K562 (cell line): ENCODE results near the gene BTN3A1. TPM values are rescaled to one million over a fixed set of nuclear protein-coding genes. Genes with fewer than 3 reads are reported as not detected.

Experiments
- BDP1 ChIP-seq: IDR thresholded peaks from 3 replicates; pipeline ENCODE4 v1.6.1; 2011; ENCODE audit not compliant: insufficient read length, insufficient read depth
- GABPB1 ChIP-seq: sonication (generic); formaldehyde crosslinking; IDR thresholded peaks from 2 replicates; pipeline ENCODE4 v1.8.0; 2022; ENCODE audit warnings: mild to moderate bottlenecking, missing genetic modification reagents
- HDAC2 ChIP-seq: fragments of 450-650 bp; IDR thresholded peaks from 2 replicates; pipeline ENCODE4 v1.6.1; 2016; ENCODE audit warnings: mild to moderate bottlenecking
- HDAC6 ChIP-seq: IDR thresholded peaks from 2 replicates; pipeline ENCODE4 v1.6.1; 2012; ENCODE audit warnings: low read depth, mild to moderate bottlenecking, control low read depth, inconsistent platforms, low read length, moderate library complexity
- KDM1A ChIP-seq, 2 experiments: fragments of 450-650 bp; IDR thresholded peaks; 2 replicates each; pipeline ENCODE4 v1.6.1; 2016; ENCODE audit warnings: mild to moderate bottlenecking in 2 of 2
- KHSRP ChIP-seq: fragments of 450-650 bp; IDR thresholded peaks from 2 replicates; pipeline ENCODE4 v1.6.1; 2017
- RFX7 ChIP-seq: fragments of 250-450 bp; sonication (Bioruptor Pico); IDR thresholded peaks from 2 replicates; pipeline ENCODE4 v1.5.1; 2021; ENCODE audit warnings: mild to moderate bottlenecking
- TRIM24 ChIP-seq, 2 experiments: fragments of 450-650 bp; IDR thresholded peaks; 2 replicates each; pipeline ENCODE4 v1.6.1; 2016
- XRCC4 ChIP-seq: IDR thresholded peaks from one replicate; pipeline ENCODE4 v1.6.1; 2011; ENCODE audit not compliant: insufficient read depth, insufficient read length; ENCODE audit errors: extremely low read depth
- ZNF444 ChIP-seq: fragments of 250-450 bp; sonication (Bioruptor Pico); IDR thresholded peaks from 2 replicates; pipeline ENCODE4 v1.4.0; 2020; ENCODE audit warnings: mild to moderate bottlenecking, moderate library complexity
- polyA plus RNA-seq, 8 experiments: library from polyadenylated mRNA; depleted of rRNA in 4 of 8; stranded (reverse) in 5 of 8; unstranded in 3 of 8; fragments of >200 nt; fragmentation: Nextera tagmentation in 2 of 8; fragmentation: Illumina TruSeq in 1 of 8; extraction: Ambion mirVana in 2 of 8; extraction: Trizol in 1 of 8; gene quantifications; 2 replicates each; pipeline versions ENCODE4 v1.2.1 to v1.2.3, GENCODE V29; 2011 to 2014; ENCODE audit warnings: inconsistent platforms in 1 of 8, missing spikeins in 1 of 8
- total RNA-seq, 7 experiments: library from RNA; depleted of rRNA in 6 of 7; stranded (reverse); fragments of >200 nt in 6 of 7; fragmentation: Illumina TruSeq in 2 of 7; extraction: Trizol in 2 of 7; gene quantifications; 2 replicates each; pipeline versions ENCODE4 v1.2.1 to v1.2.3, GENCODE V29; 2011 to 2021; ENCODE audit warnings: low replicate concordance in 1 of 7
- TF ChIP-seq, protein P1 (sequence below), 2 experiments: fragments of 450-650 bp in 1 of 2; sonication (generic) in 1 of 2; formaldehyde crosslinking in 1 of 2; IDR thresholded peaks; 2 replicates each; pipeline versions ENCODE4 v1.7.1 to v1.9.0; 2016 to 2022; ENCODE audit warnings: inconsistent platforms in 1 of 2, mild to moderate bottlenecking in 1 of 2, missing genetic modification reagents in 1 of 2
- TF ChIP-seq, protein P2 (sequence below), 3 experiments: IDR thresholded peaks in 2 of 3; conservative IDR thresholded peaks in 1 of 3; 2 replicates each; pipeline ENCODE4 v1.5.1; 2011 to 2012; ENCODE audit warnings: low read length in 3 of 3, mild to moderate bottlenecking in 3 of 3, control low read depth in 2 of 3, improper control_type of control experiment in 1 of 3, inconsistent platforms in 1 of 3, low read depth in 1 of 3, mixed read lengths in 1 of 3, moderate library complexity in 1 of 3; ENCODE audit not compliant: insufficient read depth in 2 of 3
- TF ChIP-seq, protein P3 (sequence below): fragments of 450-650 bp; conservative IDR thresholded peaks from 2 replicates; pipeline ENCODE4 v1.6.1; 2016; ENCODE audit warnings: missing genetic modification characterization, low read depth, mild to moderate bottlenecking, control low read depth, missing compliant biosample characterization
- TF ChIP-seq, protein P4 (sequence below): fragments of 150-350 bp; conservative IDR thresholded peaks from 2 replicates; pipeline ENCODE4 v1.6.1; 2014; ENCODE audit warnings: low read length

The BTN3A1 gene
- total and polyA plus RNA-seq, 9 of the 15 experiments (the other 6 are each of a cell fraction or from before 2014, with no cell fraction given), result 0.84 to 8.5 (median 3.9) TPM

DNA sequence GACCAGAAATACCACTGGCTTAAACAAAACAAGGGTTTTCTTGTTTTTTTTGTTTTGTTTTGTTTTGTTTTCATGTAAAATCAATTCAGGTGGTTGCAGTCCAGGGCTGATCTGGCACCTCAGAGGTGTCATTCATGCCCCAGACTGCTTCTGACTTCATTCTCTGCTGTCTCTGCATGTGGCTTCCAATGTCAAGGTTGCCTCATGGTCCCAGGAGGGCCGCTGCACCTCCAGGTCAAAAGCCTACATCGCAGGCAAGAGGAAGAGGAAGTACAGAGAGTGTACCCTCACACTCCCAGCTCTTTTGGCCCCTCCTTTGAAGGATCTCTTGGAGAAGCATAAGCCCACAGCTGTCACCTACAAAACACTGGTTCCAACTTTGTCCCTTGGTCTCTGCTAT, 1.4 kb upstream of the BTN3A1 start (continued):
- TF ChIP-seq XRCC4 (no peak), RFX7 (CRISPR knock-in tag) (no peak), BDP1 (no peak), TRIM24 (IDR thresholded peaks at IDR 0.05) (no peak), HDAC6 (no peak), KDM1A (IDR thresholded peaks at IDR 0.05) (0 out of 4 replicates have a peak, but pooled peaks of 1 of the 2 experiments have one; percentile 36), ZNF444 (0 out of 2 replicates have a peak, but pooled peaks have one; percentile 26), KHSRP (no peak), HDAC2 (no peak), GABPB1 (CRISPR knock-in tag) (no peak)
- TF ChIP-seq, protein P1, sequence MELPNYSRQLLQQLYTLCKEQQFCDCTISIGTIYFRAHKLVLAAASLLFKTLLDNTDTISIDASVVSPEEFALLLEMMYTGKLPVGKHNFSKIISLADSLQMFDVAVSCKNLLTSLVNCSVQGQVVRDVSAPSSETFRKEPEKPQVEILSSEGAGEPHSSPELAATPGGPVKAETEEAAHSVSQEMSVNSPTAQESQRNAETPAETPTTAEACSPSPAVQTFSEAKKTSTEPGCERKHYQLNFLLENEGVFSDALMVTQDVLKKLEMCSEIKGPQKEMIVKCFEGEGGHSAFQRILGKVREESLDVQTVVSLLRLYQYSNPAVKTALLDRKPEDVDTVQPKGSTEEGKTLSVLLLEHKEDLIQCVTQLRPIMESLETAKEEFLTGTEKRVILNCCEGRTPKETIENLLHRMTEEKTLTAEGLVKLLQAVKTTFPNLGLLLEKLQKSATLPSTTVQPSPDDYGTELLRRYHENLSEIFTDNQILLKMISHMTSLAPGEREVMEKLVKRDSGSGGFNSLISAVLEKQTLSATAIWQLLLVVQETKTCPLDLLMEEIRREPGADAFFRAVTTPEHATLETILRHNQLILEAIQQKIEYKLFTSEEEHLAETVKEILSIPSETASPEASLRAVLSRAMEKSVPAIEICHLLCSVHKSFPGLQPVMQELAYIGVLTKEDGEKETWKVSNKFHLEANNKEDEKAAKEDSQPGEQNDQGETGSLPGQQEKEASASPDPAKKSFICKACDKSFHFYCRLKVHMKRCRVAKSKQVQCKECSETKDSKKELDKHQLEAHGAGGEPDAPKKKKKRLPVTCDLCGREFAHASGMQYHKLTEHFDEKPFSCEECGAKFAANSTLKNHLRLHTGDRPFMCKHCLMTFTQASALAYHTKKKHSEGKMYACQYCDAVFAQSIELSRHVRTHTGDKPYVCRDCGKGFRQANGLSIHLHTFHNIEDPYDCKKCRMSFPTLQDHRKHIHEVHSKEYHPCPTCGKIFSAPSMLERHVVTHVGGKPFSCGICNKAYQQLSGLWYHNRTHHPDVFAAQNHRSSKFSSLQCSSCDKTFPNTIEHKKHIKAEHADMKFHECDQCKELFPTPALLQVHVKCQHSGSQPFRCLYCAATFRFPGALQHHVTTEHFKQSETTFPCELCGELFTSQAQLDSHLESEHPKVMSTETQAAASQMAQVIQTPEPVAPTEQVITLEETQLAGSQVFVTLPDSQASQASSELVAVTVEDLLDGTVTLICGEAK (IDR thresholded peaks at IDR 0.05), result no peak
- TF ChIP-seq, protein P1 (CRISPR knock-in tag; IDR thresholded peaks at IDR 0.05), result no peak
- TF ChIP-seq, protein P2, sequence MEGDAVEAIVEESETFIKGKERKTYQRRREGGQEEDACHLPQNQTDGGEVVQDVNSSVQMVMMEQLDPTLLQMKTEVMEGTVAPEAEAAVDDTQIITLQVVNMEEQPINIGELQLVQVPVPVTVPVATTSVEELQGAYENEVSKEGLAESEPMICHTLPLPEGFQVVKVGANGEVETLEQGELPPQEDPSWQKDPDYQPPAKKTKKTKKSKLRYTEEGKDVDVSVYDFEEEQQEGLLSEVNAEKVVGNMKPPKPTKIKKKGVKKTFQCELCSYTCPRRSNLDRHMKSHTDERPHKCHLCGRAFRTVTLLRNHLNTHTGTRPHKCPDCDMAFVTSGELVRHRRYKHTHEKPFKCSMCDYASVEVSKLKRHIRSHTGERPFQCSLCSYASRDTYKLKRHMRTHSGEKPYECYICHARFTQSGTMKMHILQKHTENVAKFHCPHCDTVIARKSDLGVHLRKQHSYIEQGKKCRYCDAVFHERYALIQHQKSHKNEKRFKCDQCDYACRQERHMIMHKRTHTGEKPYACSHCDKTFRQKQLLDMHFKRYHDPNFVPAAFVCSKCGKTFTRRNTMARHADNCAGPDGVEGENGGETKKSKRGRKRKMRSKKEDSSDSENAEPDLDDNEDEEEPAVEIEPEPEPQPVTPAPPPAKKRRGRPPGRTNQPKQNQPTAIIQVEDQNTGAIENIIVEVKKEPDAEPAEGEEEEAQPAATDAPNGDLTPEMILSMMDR (IDR thresholded peaks at IDR 0.05 in 2 of 3, conservative IDR thresholded peaks at IDR 0.05 in 1 of 3; ENCODE audit: insufficient read depth in 2 of 3, low read depth in 1 of 3, low read length in 3 of 3), result no peak
- TF ChIP-seq, protein P3, sequence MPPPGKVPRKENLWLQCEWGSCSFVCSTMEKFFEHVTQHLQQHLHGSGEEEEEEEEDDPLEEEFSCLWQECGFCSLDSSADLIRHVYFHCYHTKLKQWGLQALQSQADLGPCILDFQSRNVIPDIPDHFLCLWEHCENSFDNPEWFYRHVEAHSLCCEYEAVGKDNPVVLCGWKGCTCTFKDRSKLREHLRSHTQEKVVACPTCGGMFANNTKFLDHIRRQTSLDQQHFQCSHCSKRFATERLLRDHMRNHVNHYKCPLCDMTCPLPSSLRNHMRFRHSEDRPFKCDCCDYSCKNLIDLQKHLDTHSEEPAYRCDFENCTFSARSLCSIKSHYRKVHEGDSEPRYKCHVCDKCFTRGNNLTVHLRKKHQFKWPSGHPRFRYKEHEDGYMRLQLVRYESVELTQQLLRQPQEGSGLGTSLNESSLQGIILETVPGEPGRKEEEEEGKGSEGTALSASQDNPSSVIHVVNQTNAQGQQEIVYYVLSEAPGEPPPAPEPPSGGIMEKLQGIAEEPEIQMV (tag), result no peak
- TF ChIP-seq, protein P4, sequence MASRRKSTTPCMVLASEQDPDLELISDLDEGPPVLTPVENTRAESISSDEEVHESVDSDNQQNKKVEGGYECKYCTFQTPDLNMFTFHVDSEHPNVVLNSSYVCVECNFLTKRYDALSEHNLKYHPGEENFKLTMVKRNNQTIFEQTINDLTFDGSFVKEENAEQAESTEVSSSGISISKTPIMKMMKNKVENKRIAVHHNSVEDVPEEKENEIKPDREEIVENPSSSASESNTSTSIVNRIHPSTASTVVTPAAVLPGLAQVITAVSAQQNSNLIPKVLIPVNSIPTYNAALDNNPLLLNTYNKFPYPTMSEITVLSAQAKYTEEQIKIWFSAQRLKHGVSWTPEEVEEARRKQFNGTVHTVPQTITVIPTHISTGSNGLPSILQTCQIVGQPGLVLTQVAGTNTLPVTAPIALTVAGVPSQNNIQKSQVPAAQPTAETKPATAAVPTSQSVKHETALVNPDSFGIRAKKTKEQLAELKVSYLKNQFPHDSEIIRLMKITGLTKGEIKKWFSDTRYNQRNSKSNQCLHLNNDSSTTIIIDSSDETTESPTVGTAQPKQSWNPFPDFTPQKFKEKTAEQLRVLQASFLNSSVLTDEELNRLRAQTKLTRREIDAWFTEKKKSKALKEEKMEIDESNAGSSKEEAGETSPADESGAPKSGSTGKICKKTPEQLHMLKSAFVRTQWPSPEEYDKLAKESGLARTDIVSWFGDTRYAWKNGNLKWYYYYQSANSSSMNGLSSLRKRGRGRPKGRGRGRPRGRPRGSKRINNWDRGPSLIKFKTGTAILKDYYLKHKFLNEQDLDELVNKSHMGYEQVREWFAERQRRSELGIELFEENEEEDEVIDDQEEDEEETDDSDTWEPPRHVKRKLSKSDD, result no peak
